MM.1S (cell line): ENCODE data around the gene CAP2.

Source experiments
- CTCF ChIP-seq: fragments of 300-600 bp; sonication (generic); IDR thresholded peaks from 2 replicates; pipeline ENCODE4 v1.5.1; 2016; ENCODE audit warnings: antibody characterized with exemption, low read length, mixed read lengths
- EZH2 ChIP-seq: fragments of 300-600 bp; sonication (generic); optimal IDR thresholded peaks from 2 replicates; pipeline ENCODE3; 2017; ENCODE audit warnings: low read depth, mild to moderate bottlenecking, antibody characterized with exemption, low read length, mixed read lengths

- TF ChIP-seq EZH2 (no peak), CTCF (no peak)
Measured at GRCh38 chr6:17454316-17455005, 61.1 kb downstream of the CAP2 start.
